ENCODE results near the gene EXOC6B.

The EXOC6B gene

DNA sequence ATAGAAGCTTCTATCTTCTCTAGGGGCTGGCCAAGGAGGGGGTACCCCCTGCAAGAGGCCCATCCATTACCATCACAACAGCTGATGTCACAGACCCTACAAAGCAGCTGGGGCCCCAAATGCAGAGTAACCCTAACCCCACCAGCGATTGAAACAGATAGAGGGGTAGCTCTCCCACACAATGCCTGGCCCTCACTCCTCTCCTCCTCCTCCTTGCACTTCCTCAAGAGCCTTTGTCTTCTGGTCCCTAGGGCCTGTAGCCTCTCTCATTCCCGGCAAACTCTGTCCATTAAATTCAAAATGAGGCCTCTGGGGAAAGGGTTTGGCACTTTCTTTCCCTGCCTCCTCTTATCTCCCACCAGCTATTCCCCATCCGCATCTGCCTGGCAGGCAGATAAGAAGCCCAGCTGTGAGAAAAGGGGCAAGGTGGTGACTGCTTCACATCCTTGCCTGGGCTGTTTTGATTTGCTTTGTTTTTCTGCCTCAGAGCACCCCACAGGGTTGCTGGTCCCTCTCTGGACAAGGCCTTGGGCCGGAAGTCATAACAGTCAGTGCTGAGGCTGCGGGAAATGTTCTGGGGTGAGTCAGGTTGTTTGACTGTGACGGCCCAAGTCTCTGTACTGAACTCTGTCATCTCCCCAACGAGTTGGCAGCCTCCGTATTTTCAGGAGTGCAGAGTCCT, 652.1 kb downstream of the EXOC6B start:
- no peak for TF ChIP-seq EZH2phosphoT487 (IDR thresholded peaks at IDR 0.05; ENCODE audit: low read length)
- TF ChIP-seq, protein P1, sequence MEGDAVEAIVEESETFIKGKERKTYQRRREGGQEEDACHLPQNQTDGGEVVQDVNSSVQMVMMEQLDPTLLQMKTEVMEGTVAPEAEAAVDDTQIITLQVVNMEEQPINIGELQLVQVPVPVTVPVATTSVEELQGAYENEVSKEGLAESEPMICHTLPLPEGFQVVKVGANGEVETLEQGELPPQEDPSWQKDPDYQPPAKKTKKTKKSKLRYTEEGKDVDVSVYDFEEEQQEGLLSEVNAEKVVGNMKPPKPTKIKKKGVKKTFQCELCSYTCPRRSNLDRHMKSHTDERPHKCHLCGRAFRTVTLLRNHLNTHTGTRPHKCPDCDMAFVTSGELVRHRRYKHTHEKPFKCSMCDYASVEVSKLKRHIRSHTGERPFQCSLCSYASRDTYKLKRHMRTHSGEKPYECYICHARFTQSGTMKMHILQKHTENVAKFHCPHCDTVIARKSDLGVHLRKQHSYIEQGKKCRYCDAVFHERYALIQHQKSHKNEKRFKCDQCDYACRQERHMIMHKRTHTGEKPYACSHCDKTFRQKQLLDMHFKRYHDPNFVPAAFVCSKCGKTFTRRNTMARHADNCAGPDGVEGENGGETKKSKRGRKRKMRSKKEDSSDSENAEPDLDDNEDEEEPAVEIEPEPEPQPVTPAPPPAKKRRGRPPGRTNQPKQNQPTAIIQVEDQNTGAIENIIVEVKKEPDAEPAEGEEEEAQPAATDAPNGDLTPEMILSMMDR (IDR thresholded peaks at IDR 0.05; ENCODE audit: low read length) = no peak
- no peak for TF ChIP-seq EZH2 (optimal IDR thresholded peaks at IDR 0.05; ENCODE audit: low read depth, low read length)
- no peaks in the 10 kb centered on the region for H3K4me1 ChIP-seq (ENCODE audit: low read length)
- H3K4me3 ChIP-seq (ENCODE audit: low read length) = no peak overlapping the region
- H3K36me3 ChIP-seq (replicated peaks; ENCODE audit: insufficient read depth, low read length) = no peaks in the 10 kb centered on the region
- H2AFZ ChIP-seq (ENCODE audit: low read length) = no peak overlapping the region
- no peak for DNase-seq
- no peaks in the 10 kb centered on the region for H4K20me1 ChIP-seq (ENCODE audit: insufficient read depth, low read length)
- no peaks in the 10 kb centered on the region for H3K9me2 ChIP-seq (replicated peaks; ENCODE audit: insufficient read depth, low read length)
- H3K4me2 ChIP-seq (ENCODE audit: low read depth, low read length) = no peak overlapping the region
- H3K9me3 ChIP-seq (replicated peaks; ENCODE audit: insufficient read depth, low read length) = no peaks in the 10 kb centered on the region
- no peaks in the 10 kb centered on the region for H3K79me2 ChIP-seq (ENCODE audit: low read length)
- no peak overlapping the region for H3K27ac ChIP-seq (ENCODE audit: low read length)
- no peaks in the 10 kb centered on the region for H3K27me3 ChIP-seq (replicated peaks; ENCODE audit: insufficient read depth, low read length)
- H3F3A ChIP-seq (ENCODE audit: insufficient read depth, low read length) = no peaks in the 10 kb centered on the region
- no peak overlapping the region for H3K9ac ChIP-seq (ENCODE audit: low read length)

DNA sequence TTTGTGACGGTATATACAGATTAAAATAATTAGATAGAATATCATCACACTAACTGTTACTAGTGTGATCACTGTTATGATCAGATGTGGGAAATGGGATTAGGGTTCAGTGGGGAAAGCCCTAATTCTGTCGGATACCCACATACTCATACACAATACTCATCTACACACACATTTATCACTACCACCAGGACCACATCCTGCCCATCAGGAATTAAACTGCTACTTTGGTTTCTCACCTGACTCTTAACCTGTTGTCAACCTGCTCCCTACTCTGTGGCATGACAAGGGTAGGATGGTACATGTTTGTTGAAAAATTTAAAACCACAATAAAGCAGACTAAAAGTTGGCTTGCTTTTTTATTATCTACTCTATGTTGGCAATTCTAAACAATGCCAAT, 653.4 kb downstream of the EXOC6B start:
- Histone ChIP-seq H3K36me3 (replicated peaks; ENCODE audit: insufficient read depth, low read length) (no peaks in the 10 kb centered on the region), H3K9me3 (replicated peaks; ENCODE audit: insufficient read depth, low read length) (no peaks in the 10 kb centered on the region), H3K9me2 (replicated peaks; ENCODE audit: insufficient read depth, low read length) (no peaks in the 10 kb centered on the region), H3K79me2 (ENCODE audit: low read length) (no peaks in the 10 kb centered on the region), H3F3A (ENCODE audit: insufficient read depth, low read length) (no peaks in the 10 kb centered on the region), H3K9ac (ENCODE audit: low read length) (no peak overlapping the region), H2AFZ (ENCODE audit: low read length) (no peak overlapping the region), H3K27me3 (replicated peaks; ENCODE audit: insufficient read depth, low read length) (no peaks in the 10 kb centered on the region), H3K27ac (ENCODE audit: low read length) (no peak overlapping the region), H3K4me3 (ENCODE audit: low read length) (no peak overlapping the region), H3K4me2 (ENCODE audit: low read depth, low read length) (no peak overlapping the region), H4K20me1 (ENCODE audit: insufficient read depth, low read length) (no peaks in the 10 kb centered on the region), H3K4me1 (ENCODE audit: low read length) (no peaks in the 10 kb centered on the region)
- DNase-seq = no peak
- TF ChIP-seq EZH2phosphoT487 (IDR thresholded peaks at IDR 0.05; ENCODE audit: low read length) (no peak), EZH2 (optimal IDR thresholded peaks at IDR 0.05; ENCODE audit: low read depth, low read length) (no peak)
- TF ChIP-seq, protein P1 (IDR thresholded peaks at IDR 0.05; ENCODE audit: low read length) = no peak

DNA sequence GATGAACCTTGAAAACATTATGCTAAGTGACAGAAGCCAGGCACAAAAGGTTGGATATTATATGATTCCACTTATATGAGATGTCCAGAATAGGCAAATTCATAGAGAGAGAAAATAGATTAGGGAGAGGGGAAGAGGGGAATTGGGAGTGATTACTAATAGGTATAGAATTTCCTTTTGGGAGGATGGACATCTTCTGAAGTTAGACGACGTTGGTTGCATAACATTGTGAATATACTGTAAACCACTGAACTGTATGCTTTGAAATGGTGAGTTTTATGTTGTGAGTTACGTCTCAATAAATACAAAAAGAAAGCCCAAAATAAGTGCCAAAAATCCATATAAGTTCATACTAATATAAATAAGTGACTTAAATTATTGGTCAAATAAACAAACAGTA, 659.6 kb downstream of the EXOC6B start:
- Histone ChIP-seq H3K9me3 (replicated peaks; ENCODE audit: insufficient read depth, low read length) (no peaks in the 10 kb centered on the region), H3K9ac (ENCODE audit: low read length) (no peak overlapping the region), H3K9me2 (replicated peaks; ENCODE audit: insufficient read depth, low read length) (no peaks in the 10 kb centered on the region), H3K27ac (ENCODE audit: low read length) (no peak overlapping the region), H4K20me1 (ENCODE audit: insufficient read depth, low read length) (no peaks in the 10 kb centered on the region), H2AFZ (ENCODE audit: low read length) (no peak overlapping the region), H3K4me3 (ENCODE audit: low read length) (no peak overlapping the region), H3K4me1 (ENCODE audit: low read length) (no peaks in the 10 kb centered on the region), H3F3A (ENCODE audit: insufficient read depth, low read length) (no peaks in the 10 kb centered on the region), H3K27me3 (replicated peaks; ENCODE audit: insufficient read depth, low read length) (no peaks in the 10 kb centered on the region), H3K36me3 (replicated peaks; ENCODE audit: insufficient read depth, low read length) (no peaks in the 10 kb centered on the region), H3K79me2 (ENCODE audit: low read length) (no peaks in the 10 kb centered on the region), H3K4me2 (ENCODE audit: low read depth, low read length) (no peak overlapping the region)
- DNase-seq = no peak
- TF ChIP-seq EZH2 (optimal IDR thresholded peaks at IDR 0.05; ENCODE audit: low read depth, low read length) (no peak), EZH2phosphoT487 (IDR thresholded peaks at IDR 0.05; ENCODE audit: low read length) (no peak)
- TF ChIP-seq, protein P1 (IDR thresholded peaks at IDR 0.05; ENCODE audit: low read length) = no peak

Measured in MM.1S (cell line).